NCI-H2196 treated with DMSO at 0.1 percent for 48 hours (cell line): ENCODE measurements around the gene NID1.
"Not testable (repeated sequence)": the region's sequence is repeated elsewhere in the genome, so short reads cannot be mapped to it uniquely, and the experiment has no call there.

Experiments used
- DNase-seq: peaks from one replicate; lab custom pipeline; 2025; ENCODE audit not compliant: unreplicated experiment; lab: John Stamatoyannopoulos, UW

Gene NID1

DNA sequence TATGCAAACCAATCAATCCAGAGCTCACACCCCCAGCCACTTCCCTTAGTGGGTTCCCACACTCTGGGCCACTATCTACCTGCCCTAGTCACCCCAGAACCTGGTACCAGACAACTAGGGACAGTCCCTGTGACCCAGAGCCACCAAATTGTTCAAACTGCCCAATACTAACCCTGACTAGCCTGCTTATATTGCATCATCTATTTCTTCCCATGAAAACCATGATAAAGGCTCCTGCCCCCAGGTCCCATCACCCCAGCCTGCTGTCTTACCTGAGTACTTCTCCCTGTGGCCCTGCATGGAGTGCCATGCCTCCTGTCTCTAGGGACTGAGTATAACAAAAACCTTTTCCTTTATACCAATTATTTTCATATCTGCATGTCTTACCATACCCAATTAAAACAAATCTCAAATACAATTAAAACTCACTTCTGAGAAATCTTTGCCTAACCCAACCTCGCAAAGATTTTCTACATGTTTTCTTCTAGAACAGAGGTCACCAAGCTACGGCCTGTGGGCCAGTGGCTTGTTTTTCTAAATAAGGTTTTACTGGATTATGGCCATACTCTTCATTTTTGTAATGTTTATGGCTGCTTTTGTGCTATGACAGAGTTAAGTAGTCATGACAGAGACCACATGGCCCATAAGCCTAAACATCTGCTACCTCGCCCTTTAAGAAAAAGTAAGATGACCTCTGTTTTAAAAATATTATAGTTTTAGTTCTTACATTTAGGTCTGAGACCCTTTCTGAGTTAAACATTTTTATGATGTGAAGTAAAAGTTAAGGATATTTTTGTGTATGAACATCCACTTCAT, 31.0 kb upstream of the NID1 start:
- no peak for DNase-seq

DNA sequence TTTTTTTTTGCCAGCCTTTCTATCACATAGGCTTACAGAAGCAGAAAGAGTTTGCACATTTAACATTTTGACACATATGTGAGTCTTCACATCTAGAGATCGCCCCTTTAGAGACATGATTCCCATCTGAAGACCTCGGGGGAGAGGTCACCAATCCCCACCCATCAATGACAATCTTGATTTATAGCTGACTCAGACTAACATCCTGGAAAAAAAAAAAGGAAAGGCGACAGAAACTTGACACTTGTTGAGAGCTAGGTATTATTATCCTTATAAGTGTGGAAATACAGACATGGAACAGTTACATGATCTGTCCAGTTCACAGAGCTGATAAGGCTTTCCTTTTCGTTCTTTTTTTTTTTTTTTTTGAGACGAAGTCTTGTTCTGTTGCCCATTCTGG, 28.0 kb upstream of the NID1 start:
- DNase-seq: no peak

DNA sequence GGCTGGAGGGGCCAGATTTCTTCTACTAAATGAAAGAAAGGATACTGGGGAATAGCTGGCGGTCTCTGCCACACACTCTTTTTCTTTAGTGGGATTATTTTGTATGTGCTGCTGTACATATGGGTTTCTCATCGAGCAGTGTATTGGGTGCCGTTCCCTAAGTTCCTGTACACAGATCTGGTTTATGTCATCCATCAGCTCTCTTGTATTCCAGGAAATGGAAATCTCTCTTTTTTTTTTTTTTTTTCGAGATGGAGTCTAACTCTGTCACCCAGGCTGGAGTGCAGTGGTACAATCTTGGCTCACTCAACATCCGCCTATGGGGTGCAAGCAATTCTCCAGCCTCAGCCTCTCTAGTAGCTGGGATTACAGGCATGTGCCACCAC, 27.0 kb upstream of the NID1 start:
- DNase-seq: no peak

DNA sequence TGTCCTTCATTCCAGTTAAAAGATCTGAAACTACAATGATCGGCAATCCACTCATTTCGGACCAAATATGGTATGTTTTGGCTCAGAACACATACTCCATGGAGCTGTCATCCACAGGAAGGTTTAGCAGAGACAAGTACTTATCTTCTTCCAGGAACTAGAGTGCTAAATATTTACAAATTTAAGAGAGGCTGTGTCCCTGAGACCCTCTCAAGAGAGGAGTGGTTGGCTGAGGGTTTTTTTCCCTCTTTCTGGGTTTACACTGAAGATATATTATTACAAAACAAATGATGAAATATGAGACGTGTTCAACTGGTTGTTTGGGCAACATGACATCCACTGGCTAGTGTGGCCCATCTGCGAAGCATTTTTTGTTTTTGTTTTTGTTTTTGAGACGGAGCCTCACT, 25.9 kb upstream of the NID1 start:
- no peak for DNase-seq

DNA sequence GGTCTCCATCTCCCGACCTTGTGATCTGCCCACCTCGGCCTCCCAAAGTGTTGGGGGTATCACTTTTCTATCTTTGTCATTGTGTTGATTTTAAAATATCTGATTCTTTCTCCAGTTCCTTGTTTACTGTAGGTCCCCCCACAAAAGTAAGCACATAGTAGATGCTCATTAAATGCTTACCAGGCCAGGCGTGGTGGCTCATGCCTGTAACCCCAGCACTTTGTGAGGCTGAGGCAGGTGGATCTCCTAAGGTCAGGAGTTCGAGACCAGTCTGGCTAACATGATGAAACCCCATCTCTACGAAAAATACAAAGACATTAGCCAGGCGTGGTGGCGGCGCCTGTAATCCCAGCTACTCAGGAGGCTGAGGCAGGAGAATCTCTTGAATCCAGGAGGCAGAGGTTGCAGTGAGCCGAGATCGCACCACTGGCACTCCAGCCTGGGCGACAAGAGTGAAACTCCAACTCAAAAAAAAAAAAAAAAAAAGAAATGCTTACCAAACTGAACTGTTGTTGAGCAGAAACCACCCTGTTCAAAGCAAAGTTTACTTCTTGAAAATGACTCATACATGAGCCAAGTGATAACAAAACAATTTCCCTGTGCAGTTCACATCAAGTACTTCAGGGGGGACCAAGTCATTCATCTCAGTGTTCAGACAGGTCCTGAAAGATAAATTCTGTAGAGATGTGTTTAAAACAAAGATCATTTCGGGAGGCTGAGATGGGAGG, 24.3 kb upstream of the NID1 start:
- no peak for DNase-seq

DNA sequence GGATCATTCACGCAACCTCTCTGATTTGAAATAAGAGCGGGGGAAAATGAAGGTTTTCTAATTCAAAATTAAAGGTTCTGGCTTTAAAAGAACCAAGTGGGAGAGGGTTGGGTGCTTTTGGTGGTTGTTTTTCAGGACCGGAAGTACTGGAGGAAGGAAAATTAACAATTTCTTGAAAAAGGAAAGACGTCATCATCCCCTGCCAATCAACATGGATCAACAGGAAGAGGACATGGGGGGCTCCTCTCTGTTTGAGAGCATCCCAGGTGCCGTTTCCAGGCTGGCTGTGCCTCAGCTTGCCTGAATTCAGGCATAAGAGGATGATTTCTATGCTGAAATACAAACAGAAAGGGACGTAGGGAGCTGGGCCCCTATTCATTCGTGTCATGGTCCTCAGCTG, 21.6 kb upstream of the NID1 start:
- no peak for DNase-seq

DNA sequence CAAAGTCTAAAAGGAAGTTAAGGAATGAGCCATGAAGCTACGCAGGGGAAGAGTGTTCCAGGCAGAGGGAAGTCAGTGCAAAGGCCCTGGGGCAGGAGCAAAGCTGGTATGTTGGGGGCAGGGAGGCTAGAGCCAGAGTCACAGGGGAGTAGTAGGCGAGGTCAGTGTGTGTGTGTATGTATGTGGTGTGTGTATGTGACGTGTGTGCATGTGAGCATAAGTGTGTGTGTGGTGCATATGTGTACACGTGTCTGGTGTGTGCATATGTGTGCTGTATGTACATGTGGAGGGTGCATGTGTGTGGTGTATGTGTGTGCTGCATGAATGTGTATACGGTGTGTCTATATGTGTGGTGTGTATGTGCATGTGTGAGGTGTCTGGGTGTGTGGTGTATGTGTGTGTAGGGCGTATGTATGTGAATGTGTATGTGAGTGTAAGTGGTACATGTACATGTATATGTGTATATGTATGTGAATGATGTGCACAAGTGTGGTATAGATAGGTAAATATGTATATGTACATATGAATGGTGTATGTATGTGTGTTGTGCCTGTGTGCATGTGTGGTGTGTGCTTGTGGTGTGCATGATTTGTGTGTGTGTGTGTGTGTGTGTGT, 20.8 kb upstream of the NID1 start:
- DNase-seq: no peak

DNA sequence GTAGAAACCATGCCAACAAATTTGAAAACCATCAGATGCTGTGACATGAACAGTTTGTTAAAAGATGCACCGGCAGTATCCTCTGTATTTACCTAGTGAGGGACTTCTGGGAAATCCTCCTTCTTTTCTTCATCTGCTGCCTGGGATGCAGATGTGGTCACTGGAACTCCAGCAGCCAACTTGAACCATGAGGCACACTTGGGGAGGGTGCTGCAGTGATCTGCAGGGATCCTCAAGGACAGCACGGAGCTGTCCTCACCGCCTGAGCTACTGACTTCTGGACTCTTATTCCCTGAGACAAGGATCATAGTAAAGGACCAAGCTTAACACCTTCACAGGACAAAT, 19.5 kb upstream of the NID1 start:
- DNase-seq: no peak

DNA sequence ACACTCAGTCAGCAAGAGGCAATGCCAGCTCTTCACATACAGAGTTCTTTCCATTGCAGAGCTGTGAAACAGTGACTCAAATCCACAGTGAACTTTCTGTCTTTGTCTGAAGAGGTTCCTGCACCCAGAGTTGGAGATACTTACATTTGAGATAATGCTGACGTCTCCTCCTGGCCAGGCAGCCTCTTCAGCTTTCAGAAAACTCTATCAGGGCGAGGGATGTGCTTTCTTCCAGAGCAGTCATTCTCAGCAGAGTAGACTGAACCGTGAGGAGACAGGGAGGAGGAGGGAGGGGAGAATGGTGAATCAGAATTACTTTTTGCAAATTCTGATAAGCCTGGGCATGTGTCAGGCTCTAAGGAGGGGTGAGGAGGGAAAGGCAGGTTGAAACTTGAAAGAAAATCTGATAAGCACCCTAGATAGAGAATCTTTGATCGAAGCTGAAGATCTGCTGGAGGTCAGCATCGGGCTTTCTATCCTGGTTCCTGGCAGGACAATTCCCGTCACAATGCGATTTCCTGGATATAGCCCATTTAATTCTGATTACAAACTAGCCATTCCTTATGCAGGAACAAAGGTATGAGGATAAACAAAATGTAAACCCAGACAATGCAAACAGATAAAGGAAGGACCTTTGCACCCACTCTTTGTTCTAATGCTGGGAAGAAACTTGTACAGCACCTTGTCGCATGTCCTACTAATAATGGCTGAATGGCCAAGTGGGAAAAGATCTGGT, 18.9 kb upstream of the NID1 start:
- no peak for DNase-seq

DNA sequence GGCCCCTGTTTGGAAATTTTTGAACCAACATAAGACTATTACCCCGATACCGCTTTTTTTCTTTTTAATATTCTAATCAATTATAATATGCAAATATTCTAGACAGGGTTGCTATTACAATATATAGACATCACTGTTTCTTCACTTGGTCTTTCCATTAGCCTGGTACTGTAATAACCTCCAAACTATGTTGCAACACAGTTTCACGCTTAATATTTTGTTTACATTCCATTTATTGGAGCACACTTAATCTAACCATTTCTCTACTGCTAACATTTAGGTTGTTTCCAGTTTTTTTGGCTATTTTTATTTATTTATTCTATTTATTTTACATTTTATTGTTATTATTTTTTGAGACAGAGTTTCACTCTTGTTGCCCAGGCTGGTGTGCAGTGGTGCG, 17.6 kb upstream of the NID1 start:
- no peak for DNase-seq

DNA sequence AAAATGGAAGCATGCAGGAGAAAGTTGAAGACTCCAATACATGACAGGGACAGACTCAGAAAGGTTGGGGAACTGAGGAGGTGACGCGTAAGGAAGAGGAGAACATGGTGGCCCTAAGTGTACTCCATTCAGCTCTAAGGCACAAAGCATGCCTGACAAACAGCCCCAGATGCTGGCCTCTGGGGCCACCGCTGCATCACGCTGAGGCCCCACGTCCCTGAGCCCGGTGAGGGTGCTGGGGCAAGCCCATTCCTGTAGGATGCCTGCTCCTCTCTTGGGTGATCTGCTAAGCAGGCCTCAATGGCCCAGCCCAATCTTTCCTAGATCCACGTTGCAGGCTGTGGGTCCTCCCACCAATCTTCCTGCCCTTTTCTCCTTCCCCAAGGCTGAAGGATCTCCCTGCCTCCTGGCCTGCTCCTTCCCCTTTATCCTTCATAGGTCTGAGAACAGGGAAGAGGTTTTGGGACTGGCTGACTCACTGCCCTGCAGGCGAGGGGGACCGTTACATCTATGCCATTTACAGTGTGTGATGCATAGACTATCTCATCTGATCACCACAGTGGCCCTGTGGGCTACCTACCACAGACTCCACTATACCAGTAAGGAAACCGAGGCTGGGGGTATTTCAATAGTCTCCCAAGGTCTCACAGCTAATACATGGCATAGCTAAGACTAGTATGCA, 16.8 kb upstream of the NID1 start:
- DNase-seq: no peak

DNA sequence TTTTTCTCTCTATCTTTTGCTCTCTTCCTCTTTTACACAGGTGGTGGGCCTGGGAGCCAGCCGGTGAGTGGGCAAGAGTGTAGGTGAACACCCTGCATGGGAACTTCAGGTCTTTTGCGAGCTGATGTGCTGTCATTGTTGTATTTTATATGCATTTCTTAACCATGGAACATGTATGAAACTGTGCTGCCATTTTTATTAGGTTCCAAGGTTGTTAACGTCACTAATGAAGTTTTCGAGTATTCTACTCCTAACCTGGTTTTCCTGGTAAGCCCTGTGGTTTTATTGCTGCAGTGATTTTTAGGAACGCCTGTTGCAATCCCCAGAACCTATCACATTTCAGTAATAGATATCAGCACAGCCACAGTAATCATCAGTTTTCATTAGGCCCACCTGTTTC, 14.8 kb upstream of the NID1 start:
- no peak for DNase-seq

DNA sequence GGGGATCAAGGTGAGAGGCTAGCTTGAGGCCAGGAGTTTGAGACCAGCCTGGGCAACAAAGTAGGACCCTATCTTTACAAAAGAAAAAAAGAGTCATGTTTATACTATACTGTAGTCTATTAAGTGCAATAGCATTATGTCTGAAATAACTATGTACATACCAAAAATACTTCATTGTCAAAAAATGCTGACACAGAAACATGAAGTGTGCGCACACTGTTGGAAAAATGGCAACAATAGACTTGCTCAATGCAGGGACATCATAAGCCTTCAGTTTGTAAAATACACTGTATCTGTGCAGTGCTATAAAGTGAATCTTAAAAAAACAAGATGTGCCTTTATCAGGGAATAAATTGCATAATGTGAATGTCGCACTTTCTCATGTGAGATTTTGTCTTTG, 14.1 kb upstream of the NID1 start:
- no peak for DNase-seq

DNA sequence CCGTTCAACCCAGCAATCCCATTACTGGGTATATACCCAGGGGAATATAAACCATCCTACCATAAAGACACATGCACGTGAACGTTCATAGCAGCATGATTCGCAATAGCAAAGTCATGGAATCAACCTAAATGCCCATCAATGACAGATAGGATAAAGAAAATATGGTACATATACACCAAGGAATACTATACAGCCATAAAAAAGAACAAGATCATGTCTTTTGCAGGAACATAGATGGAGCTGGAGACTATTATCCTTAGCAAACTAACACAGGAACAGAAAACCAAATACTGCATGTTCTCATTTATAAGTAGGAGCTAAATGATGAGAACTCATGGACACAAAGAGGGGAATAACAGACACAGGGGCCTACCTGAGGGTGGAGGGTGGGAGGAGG, 13.2 kb upstream of the NID1 start:
- not testable (repeated sequence) for DNase-seq

DNA sequence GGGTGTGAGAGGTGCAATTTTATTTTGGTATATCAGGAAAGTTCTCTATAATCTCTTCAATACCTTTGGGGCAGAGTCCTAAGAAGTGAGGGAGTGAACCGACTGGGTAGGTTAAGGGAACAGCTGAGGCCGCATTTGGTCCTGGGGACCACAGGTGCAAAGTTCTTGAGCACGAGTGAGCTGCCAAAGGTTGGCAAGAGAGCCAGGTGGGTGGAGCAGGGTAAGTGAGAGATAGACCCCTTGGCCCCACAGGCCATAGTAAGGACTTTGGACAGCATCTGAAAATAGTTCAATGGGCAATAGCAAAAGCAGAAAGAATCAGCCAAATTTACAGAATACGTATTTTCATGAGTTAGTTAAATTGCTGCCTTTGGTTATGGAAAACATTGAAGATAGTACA, 11.0 kb upstream of the NID1 start:
- DNase-seq: no peak

DNA sequence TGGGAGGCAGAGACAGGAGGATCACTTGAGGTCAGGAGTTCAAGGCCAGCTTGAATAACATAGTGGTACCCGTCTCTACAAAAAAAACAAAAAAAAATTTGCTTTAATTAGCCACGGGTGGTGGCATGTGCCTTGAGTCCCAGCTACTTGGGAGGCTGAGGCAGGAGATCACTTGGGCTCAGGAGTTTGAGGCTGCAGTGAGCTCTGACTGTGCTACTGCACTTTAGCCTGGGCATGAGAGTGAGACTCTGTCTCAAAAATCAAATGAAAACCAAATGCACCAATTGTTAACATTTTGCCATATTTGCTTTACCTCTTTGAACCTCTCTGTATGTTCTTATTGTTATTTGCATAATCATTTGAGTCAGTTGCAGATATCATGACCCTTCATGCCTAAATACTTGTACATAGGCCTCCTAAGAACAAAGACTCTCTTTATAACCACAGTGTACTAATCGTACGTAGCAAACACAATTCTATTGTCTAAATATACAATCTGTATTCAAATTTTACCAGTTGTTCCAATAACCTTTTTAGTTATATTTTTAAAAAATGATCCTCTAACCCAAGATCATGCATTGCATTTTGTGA, 8.5 kb upstream of the NID1 start:
- no peak for DNase-seq

DNA sequence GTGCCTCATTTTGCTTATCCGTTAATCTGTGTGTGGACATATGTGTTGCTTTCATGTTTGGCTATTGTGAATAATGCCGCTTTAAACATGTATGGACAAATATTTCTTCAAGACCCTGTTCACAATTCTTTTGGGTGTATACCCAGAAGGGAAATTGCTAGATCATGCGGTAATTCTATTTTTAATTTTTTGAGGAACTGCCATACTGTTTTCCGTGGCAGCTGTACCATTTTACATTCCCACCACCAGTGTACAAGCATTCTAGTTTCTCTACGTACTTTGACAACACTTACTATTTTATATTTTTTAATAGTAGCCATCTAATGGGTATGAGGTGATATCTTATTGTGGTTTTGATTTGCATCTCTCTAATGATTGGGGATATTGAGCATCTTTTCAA, 7.1 kb upstream of the NID1 start:
- no peak for DNase-seq

DNA sequence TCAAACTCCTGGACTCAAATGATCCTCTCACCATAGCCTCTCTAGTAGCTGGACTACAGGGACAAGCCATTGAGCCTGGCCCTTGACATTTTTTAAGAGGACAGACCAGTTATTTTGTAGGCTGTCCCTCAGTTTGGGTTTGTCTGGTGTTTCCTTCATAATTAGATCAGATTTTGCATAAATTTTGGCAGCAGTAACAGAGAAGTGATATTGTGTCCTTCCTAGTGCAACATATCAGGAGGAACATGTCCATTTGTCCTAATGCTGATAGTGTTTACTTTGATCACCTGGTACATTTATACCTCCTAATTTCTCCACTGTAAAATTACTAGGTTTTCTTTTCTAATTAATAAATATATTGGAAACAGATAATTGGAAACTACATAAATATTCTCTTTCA, 5.9 kb upstream of the NID1 start:
- no peak for DNase-seq

DNA sequence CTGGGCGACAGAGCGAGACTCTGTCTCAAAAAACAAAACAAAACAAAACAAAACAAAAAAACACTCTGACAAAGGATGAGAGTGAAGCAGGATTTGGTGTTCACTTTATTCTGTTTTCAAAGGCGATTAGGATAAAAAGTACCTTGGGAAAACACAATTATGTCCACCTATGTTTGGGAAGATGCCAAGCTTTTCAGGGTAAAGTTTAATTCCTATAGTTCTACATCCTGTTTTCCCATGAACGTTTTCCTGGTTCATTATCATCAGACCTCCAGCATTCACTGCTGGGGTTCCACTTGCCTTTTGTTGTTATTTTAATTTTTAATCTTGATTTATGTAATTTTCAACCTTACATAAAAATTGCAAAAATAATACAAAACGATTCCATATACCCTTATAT, 4.9 kb upstream of the NID1 start:
- DNase-seq: no peak

DNA sequence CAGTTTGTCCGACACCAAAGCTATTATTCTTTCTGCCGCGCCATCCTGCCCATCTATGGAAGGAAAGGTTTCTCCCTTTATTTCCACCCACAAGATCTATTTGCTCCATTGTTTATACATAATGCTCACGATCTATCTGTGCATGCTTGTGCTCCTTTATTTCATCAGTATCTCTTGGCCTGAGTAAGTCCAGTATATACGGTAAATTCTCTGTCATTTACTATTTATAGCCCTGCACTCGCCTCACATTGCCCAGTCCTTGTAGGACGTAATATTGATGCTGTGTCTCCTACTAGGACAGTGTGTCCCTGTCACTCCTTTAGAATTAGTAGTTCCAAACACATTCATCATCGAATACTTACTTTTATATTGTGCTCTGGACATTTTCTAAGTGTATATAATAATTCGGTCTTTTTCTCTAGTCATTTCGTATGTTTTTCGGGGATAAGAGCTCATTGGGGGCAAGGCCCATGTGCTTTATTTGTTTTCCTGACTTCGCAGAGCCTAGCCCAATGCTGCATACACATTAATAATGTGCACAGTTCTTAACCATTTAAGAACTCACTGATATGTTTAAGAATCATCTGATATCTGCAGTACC, 3.1 kb upstream of the NID1 start:
- DNase-seq: no peak
